ENCODE results near the gene CHST7. TPM values are rescaled to one million over a fixed set of nuclear protein-coding genes. Genes with fewer than 3 reads are reported as not detected.

CHST7 gene
- total and polyA plus RNA-seq, 2 donors, result 2.6 to 3.1 TPM

DNA sequence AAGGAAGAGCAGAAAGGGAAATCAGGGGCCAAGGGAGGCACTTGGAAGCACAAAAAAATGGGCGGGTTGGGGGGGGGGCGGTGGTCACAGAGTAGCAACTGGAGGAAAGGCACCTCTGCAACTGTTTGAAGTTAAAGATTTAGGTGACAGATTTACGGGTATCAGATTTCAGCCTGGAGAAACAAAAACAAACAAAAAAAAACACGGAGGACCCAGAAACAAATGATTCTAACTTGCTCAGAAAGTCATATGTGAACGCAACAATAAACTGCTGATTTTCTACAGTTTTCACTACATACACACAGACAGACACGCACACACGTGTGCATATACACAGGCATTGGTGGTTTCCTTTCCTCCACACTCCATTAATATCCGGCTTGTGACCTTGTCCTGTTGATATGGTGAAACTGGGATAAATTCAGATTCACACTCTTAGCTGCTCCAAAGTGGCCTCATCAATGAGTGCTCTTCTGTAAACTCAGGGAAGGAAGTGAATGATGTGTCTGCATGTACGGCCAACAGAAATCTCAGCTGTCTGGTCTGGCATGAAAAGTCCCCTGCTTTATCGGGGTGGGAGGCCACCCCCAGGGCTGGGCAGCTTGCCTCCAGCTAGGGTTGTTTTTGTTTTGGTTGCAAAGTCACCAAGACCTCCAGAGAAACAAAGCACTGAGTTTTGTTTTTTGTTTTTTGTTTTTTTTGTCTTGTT lies 54.3 kb downstream of the CHST7 start:
- H3K4me1 ChIP-seq (ENCODE audit: control insufficient read depth in 2 of 2, insufficient read depth in 2 of 2, low read length in 2 of 2), result peaks cover 0 to 16% of the 10 kb centered on the region in 2 donors
- H3K4me3 ChIP-seq (ENCODE audit: low read length in 2 of 2), result no peak overlapping the region
- H3K36me3 ChIP-seq (ENCODE audit: control insufficient read depth in 2 of 2, insufficient read depth in 2 of 2, low read length in 1 of 2), result no peaks in the 10 kb centered on the region
- H3K27me3 ChIP-seq (ENCODE audit: control insufficient read depth in 2 of 2, insufficient read depth in 1 of 2, low read length in 1 of 2), result no peaks in the 10 kb centered on the region
- H3K9me3 ChIP-seq (ENCODE audit: control insufficient read depth in 2 of 2, insufficient read depth in 1 of 2, low read length in 1 of 2), result no peaks in the 10 kb centered on the region
- DNase-seq (ENCODE audit: low read depth in 6 of 9, low spot score in 9 of 9), result no peak
- WGBS, result 78% methylated on average over 10 of the region's 10 CpGs
- peak overlapping the region in 1 of 2 donors; percentile 8 for H3K27ac ChIP-seq (ENCODE audit: low read depth in 1 of 2, low read length in 1 of 2)

DNA sequence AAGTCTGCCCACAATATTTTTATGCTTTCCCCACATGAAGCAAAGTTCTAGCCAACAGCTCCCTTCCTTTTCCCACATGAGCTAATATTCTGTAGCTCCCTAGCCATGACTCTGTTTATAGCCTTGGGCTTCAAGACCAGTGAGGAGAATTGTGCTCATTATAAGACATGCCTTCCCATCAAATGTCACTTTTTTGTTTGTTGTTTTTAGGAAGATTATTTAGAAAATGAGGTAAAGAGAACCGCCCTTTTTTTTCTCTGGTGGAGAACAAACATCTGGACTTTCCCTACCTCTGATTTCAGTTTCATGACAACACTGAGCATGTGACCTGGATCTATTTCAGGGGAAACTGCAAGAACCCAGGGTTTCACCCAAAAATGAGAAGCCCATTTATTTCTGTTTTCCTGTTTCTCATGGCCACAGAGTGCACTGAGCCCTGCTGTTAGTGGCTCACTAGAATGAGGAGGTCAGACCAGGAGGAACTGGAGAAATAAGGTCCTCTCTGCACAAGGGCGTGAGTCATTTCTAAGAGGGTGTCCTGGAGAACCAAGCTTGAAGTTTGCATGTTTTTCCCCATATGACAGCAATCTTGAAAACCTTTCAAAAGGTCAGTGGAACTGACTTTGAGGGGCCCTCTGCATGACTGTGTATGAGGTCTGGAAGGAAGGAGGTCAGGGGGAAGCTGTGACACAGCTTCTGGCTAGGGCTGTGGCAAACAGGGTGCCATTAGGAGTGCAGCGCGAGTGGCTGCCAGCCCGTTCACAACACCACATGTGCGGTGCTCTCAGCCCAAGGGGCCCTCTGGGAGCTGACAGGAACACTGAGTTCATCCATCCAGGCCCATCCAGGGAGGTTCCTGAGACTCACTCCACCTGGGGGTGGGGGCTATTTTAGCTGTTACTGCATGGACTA lies 55.2 kb downstream of the CHST7 start:
- H3K27ac ChIP-seq (ENCODE audit: low read depth in 1 of 2, low read length in 1 of 2), result peak overlapping the region in 1 of 2 donors; percentile 8
- H3K36me3 ChIP-seq (ENCODE audit: control insufficient read depth in 2 of 2, insufficient read depth in 2 of 2, low read length in 1 of 2), result no peaks in the 10 kb centered on the region
- WGBS, result 88% methylated on average over 6 of the region's 6 CpGs
- H3K4me1 ChIP-seq (ENCODE audit: control insufficient read depth in 2 of 2, insufficient read depth in 2 of 2, low read length in 2 of 2), result peaks cover 0 to 16% of the 10 kb centered on the region in 2 donors
- DNase-seq (ENCODE audit: low read depth in 6 of 9, low spot score in 9 of 9), result peak in 1 of 9 donors; percentile 18
- H3K4me3 ChIP-seq (ENCODE audit: low read length in 2 of 2), result no peak overlapping the region
- H3K27me3 ChIP-seq (ENCODE audit: control insufficient read depth in 2 of 2, insufficient read depth in 1 of 2, low read length in 1 of 2), result no peaks in the 10 kb centered on the region
- no peaks in the 10 kb centered on the region for H3K9me3 ChIP-seq (ENCODE audit: control insufficient read depth in 2 of 2, insufficient read depth in 1 of 2, low read length in 1 of 2)

DNA sequence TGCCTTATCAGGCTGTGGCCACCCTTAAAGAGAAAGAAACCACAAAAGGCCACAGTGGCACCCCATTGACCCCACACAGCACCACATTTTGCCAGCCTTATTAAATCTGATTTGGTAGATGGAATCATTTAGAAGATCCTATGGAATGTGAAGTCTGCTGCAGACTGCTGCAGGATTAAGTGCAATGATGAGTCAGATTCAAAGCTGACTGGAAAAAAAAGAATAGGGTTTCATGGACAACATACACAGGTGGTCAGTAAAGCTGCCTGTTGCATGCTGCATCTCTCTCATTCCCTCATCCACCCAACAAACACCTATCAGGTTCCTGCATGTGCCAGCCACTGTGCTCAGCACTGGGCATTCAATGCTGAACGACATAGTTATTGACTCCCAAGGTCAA lies 56.6 kb downstream of the CHST7 start:
- Histone ChIP-seq H3K36me3 (ENCODE audit: control insufficient read depth in 2 of 2, insufficient read depth in 2 of 2, low read length in 1 of 2) (no peaks in the 10 kb centered on the region), H3K9me3 (ENCODE audit: control insufficient read depth in 2 of 2, insufficient read depth in 1 of 2, low read length in 1 of 2) (no peaks in the 10 kb centered on the region), H3K27me3 (ENCODE audit: control insufficient read depth in 2 of 2, insufficient read depth in 1 of 2, low read length in 1 of 2) (no peaks in the 10 kb centered on the region), H3K4me1 (ENCODE audit: control insufficient read depth in 2 of 2, insufficient read depth in 2 of 2, low read length in 2 of 2) (peaks cover 0 to 16% of the 10 kb centered on the region in 2 donors), H3K27ac (ENCODE audit: low read depth in 1 of 2, low read length in 1 of 2) (no peak overlapping the region), H3K4me3 (ENCODE audit: low read length in 2 of 2) (no peak overlapping the region)
- no peak for DNase-seq (ENCODE audit: low read depth in 6 of 9, low spot score in 9 of 9)
- WGBS, result 98% methylated on average over 1 of the region's 1 CpG

DNA sequence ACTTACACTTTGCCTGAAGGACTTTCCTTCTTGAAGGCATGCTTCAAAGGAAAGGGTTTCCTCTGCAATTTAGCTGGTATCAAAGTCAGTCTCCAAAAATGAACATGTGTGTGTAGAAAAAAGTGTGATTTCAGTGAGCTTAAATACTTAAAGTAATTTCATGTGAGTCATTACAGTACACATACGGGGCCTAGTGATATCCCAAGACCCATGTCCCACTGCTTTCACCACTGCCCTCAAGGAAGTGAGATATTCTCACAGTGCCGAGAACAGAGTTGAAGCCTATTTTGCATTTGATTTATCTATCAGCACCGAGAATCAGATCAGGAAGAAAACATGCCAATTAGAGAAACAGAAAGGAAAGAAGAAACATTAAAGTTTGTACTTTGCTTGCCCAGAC lies 61.0 kb downstream of the CHST7 start:
- Histone ChIP-seq H3K4me3 (ENCODE audit: low read length in 2 of 2) (no peak overlapping the region), H3K9me3 (ENCODE audit: control insufficient read depth in 2 of 2, insufficient read depth in 1 of 2, low read length in 1 of 2) (no peaks in the 10 kb centered on the region), H3K4me1 (ENCODE audit: control insufficient read depth in 2 of 2, insufficient read depth in 2 of 2, low read length in 2 of 2) (no peaks in the 10 kb centered on the region), H3K27me3 (ENCODE audit: control insufficient read depth in 2 of 2, insufficient read depth in 1 of 2, low read length in 1 of 2) (no peaks in the 10 kb centered on the region), H3K27ac (ENCODE audit: low read depth in 1 of 2, low read length in 1 of 2) (no peak overlapping the region), H3K36me3 (ENCODE audit: control insufficient read depth in 2 of 2, insufficient read depth in 2 of 2, low read length in 1 of 2) (no peaks in the 10 kb centered on the region)
- WGBS, result 89% methylated on average over 3 of the region's 3 CpGs
- no peak for DNase-seq (ENCODE audit: low read depth in 6 of 9, low spot score in 9 of 9)

DNA sequence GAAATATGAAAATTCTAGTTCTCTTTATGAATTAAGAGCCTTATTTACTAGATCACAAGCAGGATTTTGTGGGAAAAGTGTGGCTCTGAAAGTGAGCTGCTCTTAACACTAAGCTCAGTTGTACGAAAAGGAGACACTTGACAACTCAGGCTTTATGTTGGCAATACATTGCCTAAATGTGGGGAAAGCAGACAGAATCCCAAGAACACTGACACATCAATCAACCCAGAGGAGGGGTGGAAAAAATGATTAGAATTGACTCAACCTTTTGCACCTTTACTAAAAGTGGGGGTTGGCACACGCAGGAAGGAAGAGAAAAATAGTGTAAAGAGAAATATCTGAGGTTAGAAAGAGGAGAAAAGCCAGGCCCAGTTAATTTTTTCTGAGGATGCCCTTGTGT lies 61.6 kb downstream of the CHST7 start:
- no peaks in the 10 kb centered on the region for H3K27me3 ChIP-seq (ENCODE audit: control insufficient read depth in 2 of 2, insufficient read depth in 1 of 2, low read length in 1 of 2)
- 99% methylated on average over 2 of the region's 2 CpGs for WGBS
- no peaks in the 10 kb centered on the region for H3K9me3 ChIP-seq (ENCODE audit: control insufficient read depth in 2 of 2, insufficient read depth in 1 of 2, low read length in 1 of 2)
- no peak overlapping the region for H3K27ac ChIP-seq (ENCODE audit: low read depth in 1 of 2, low read length in 1 of 2)
- no peak overlapping the region for H3K4me3 ChIP-seq (ENCODE audit: low read length in 2 of 2)
- no peaks in the 10 kb centered on the region for H3K4me1 ChIP-seq (ENCODE audit: control insufficient read depth in 2 of 2, insufficient read depth in 2 of 2, low read length in 2 of 2)
- DNase-seq (ENCODE audit: low read depth in 6 of 9, low spot score in 9 of 9), result no peak
- no peaks in the 10 kb centered on the region for H3K36me3 ChIP-seq (ENCODE audit: control insufficient read depth in 2 of 2, insufficient read depth in 2 of 2, low read length in 1 of 2)

DNA sequence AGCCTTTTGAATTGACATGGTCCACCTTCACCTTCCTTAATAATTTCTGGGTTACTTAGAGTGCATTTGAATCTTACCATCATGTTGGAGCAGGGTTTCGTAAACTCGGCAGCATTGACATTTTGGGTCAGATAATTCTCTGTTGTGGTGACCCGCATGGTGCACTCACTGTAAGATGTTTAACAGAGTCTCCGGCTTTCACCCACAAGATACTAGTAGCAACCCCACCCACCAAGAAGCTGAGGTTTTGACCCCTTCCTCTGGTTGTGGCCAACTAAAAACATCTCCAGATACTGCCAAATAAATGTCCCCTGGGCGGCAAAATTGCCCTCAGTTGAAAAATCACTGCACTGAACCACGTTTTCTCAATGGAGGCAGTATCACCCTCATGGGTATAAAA lies 62.7 kb downstream of the CHST7 start:
- Histone ChIP-seq H3K27me3 (ENCODE audit: control insufficient read depth in 2 of 2, insufficient read depth in 1 of 2, low read length in 1 of 2) (no peaks in the 10 kb centered on the region), H3K9me3 (ENCODE audit: control insufficient read depth in 2 of 2, insufficient read depth in 1 of 2, low read length in 1 of 2) (no peaks in the 10 kb centered on the region), H3K36me3 (ENCODE audit: control insufficient read depth in 2 of 2, insufficient read depth in 2 of 2, low read length in 1 of 2) (no peaks in the 10 kb centered on the region), H3K27ac (ENCODE audit: low read depth in 1 of 2, low read length in 1 of 2) (no peak overlapping the region), H3K4me1 (ENCODE audit: control insufficient read depth in 2 of 2, insufficient read depth in 2 of 2, low read length in 2 of 2) (no peaks in the 10 kb centered on the region), H3K4me3 (ENCODE audit: low read length in 2 of 2) (no peak overlapping the region)
- DNase-seq (ENCODE audit: low read depth in 6 of 9, low spot score in 9 of 9), result no peak
- 93% methylated on average over 6 of the region's 6 CpGs for WGBS

DNA sequence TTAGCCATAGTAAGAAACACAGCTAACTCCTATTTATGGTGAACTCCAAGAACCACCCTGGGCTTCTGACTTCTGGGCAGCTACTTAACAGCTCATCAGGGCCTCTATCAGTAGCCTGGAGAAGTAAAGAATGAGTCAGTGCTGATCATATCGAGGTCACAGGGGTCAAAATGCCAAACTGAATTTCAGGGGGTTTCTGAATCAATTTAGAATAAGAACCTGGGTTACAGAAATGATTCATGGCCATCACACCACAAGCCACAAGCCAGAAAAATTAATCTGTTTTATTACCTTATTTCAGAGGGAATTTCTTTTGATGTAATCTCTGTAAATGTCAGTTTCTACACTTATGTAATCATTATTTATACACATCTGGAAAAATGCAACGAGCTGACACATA lies 64.4 kb downstream of the CHST7 start:
- Histone ChIP-seq H3K4me1 (ENCODE audit: control insufficient read depth in 2 of 2, insufficient read depth in 2 of 2, low read length in 2 of 2) (no peaks in the 10 kb centered on the region), H3K36me3 (ENCODE audit: control insufficient read depth in 2 of 2, insufficient read depth in 2 of 2, low read length in 1 of 2) (no peaks in the 10 kb centered on the region), H3K9me3 (ENCODE audit: control insufficient read depth in 2 of 2, insufficient read depth in 1 of 2, low read length in 1 of 2) (no peaks in the 10 kb centered on the region), H3K27ac (ENCODE audit: low read depth in 1 of 2, low read length in 1 of 2) (no peak overlapping the region), H3K27me3 (ENCODE audit: control insufficient read depth in 2 of 2, insufficient read depth in 1 of 2, low read length in 1 of 2) (no peaks in the 10 kb centered on the region), H3K4me3 (ENCODE audit: low read length in 2 of 2) (no peak overlapping the region)
- 90% methylated on average over 2 of the region's 2 CpGs for WGBS
- no peak for DNase-seq (ENCODE audit: low read depth in 6 of 9, low spot score in 9 of 9)

DNA sequence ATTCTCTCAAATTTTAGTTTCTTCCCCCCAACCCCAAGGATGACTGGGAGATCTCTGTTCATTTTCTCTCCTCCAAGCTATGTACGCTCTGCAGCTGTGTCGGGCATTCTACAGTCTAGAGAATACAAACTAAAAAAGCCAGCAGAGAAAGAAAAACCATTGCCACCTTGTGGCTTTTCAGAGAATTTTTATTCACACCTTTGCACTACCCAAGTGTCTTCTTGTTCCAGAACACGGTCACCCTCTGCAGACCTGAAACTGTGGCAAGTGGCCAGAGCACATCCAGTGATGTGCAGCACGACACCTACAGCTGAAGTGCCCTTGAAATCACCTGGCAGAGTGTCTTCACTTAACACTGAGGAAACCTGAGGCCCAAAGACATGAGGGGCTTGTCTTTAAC lies 68.6 kb downstream of the CHST7 start:
- Histone ChIP-seq H3K27ac (ENCODE audit: low read depth in 1 of 2, low read length in 1 of 2) (no peak overlapping the region), H3K4me1 (ENCODE audit: control insufficient read depth in 2 of 2, insufficient read depth in 2 of 2, low read length in 2 of 2) (no peaks in the 10 kb centered on the region), H3K9me3 (ENCODE audit: control insufficient read depth in 2 of 2, insufficient read depth in 1 of 2, low read length in 1 of 2) (no peaks in the 10 kb centered on the region), H3K36me3 (ENCODE audit: control insufficient read depth in 2 of 2, insufficient read depth in 2 of 2, low read length in 1 of 2) (no peaks in the 10 kb centered on the region), H3K4me3 (ENCODE audit: low read length in 2 of 2) (no peak overlapping the region), H3K27me3 (ENCODE audit: control insufficient read depth in 2 of 2, insufficient read depth in 1 of 2, low read length in 1 of 2) (no peaks in the 10 kb centered on the region)
- 82% methylated on average over 4 of the region's 4 CpGs for WGBS
- peak in 4 of 9 donors; percentile 20 to 67 (median 28) for DNase-seq (ENCODE audit: low read depth in 6 of 9, low spot score in 9 of 9)

DNA sequence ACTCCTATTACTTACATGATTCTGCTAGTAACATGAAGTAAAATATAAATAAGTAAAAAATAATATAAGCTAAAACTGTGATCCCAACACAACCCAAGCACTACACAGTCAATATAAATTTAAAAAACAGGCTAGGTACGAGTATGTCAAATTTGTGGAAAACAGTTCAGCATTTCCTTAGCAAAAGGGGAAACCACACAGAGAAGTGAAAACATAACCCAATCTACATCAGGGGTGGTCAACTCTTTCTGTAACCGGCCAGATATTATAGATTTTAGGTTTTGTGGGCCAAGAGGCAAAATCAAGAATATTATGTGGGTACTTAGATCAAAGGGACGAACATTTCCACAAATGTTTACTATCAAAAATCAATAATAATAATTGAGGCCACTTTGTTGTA lies 70.1 kb downstream of the CHST7 start:
- DNase-seq (ENCODE audit: low read depth in 6 of 9, low spot score in 9 of 9), result no peak
- WGBS, result 91% methylated on average over 3 of the region's 3 CpGs
- no peak overlapping the region for H3K4me3 ChIP-seq (ENCODE audit: low read length in 2 of 2)
- H3K4me1 ChIP-seq (ENCODE audit: control insufficient read depth in 2 of 2, insufficient read depth in 2 of 2, low read length in 2 of 2), result peaks cover 0 to 2% of the 10 kb centered on the region in 2 donors
- H3K27ac ChIP-seq (ENCODE audit: low read depth in 1 of 2, low read length in 1 of 2), result no peak overlapping the region
- no peaks in the 10 kb centered on the region for H3K9me3 ChIP-seq (ENCODE audit: control insufficient read depth in 2 of 2, insufficient read depth in 1 of 2, low read length in 1 of 2)
- no peaks in the 10 kb centered on the region for H3K27me3 ChIP-seq (ENCODE audit: control insufficient read depth in 2 of 2, insufficient read depth in 1 of 2, low read length in 1 of 2)
- H3K36me3 ChIP-seq (ENCODE audit: control insufficient read depth in 2 of 2, insufficient read depth in 2 of 2, low read length in 1 of 2), result no peaks in the 10 kb centered on the region
